Hematopoietic multipotent progenitor cell (in vitro differentiated cells): Measurements from ENCODE around the gene ARHGAP28. TPM values are rescaled to one million over a fixed set of nuclear protein-coding genes. Genes with fewer than 3 reads are reported as not detected.
"Not testable (repeated sequence)": the region's sequence is repeated elsewhere in the genome, so short reads cannot be mapped to it uniquely, and the experiment has no call there.

ENCODE experiments used
- DNase-seq, 3 donors: peaks; one replicate each; pipeline ENCODE4 v3.0.0-alpha.2; 2011 to 2015; ENCODE audit warnings: low read depth in 2 of 3, low spot score in 2 of 3
- total RNA-seq: library from RNA; depleted of rRNA; stranded (reverse); fragments of >200 nt; gene quantifications from one replicate; pipeline ENCODE4 v1.2.3, GENCODE V29; 2012

Gene ARHGAP28
- total RNA-seq, 1 donor, result under 0.01 TPM

DNA sequence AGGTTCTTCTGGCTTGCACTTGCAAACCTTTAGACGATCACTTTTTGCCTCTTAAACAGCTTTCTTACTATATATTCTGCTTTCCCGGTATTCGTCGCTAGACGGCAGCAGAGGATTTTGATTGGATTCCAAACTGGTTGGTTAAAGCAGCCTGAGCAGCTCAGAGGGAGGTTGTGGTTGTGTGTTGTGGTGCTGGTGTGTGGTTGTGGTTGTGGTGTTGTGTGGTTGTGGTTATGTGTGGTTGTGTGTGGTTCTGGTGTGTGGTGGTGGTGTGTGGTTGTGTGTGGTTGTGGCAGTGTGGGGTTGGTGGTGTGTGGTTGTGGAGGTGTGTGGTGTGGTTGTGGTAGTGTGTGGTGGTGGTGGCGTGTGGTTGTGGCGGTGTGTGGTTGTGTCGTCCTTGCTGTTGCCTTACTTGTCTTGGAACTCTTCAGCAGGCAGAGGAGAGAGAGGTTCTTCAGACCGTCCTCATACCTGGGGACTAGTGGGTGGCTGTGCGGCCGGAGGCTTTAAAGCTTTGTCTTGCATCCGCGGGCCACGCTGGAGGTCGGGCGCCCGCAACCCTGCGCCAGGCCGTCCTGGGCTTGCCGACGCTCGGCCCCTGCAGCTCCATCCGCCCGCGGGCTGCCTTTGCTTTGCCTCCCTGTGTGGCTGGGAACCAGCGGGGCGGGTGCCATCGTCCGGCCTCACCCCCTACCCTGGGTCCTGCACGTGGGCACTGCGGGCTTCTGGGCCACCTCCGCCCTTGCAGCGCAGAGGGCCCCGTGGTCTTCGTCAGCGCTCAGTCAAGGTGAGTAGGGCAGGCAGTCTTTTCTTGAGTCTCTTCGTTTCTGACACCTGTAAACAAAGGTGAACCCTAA lies 190.8 kb downstream of the ARHGAP28 start:
- DNase-seq, result peak in 2 of 3 donors; percentile 59 to 89

GRCh38 chr18:6921571-6921970 lies 192.1 kb downstream of the ARHGAP28 start:
- no peak for DNase-seq

DNA sequence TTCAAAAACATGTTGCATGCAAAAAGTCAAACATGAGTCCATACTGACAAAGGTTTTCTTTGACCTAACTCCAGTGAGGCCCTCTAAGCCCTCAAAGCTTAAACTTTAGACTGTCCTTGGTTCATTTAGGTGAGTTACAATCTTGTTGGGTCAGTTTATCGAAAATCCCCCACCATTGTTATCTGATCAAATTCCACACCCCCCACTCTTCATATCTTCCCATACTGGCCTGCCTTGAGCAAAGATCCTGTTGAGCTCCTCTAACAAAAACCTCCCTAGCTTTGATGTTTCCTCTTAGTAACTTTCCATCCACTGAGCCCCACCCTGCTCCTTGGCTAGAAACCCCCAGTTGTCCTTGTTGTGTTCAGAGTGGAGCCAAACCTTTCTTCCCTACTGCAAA lies 193.7 kb downstream of the ARHGAP28 start:
- DNase-seq, result no peak

DNA sequence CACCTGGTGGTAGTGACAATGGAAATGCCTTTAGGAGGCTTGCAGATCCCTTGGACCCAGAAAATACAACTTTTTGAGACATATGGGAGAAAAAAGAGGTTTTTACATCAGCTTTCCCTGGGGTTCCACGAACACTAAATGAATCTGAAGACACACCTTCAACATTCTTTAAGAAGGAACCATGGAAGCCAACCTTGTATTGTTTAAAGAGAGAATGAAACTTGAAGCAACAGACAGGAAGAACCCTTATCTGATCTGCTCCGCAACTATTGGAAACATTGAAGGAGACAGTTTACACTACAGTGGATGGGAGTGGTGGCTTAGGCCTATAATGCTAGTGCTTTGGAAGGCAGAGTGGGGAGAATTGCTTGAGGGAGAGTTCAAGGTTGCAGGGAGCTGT lies 197.6 kb downstream of the ARHGAP28 start:
- no peak for DNase-seq

DNA sequence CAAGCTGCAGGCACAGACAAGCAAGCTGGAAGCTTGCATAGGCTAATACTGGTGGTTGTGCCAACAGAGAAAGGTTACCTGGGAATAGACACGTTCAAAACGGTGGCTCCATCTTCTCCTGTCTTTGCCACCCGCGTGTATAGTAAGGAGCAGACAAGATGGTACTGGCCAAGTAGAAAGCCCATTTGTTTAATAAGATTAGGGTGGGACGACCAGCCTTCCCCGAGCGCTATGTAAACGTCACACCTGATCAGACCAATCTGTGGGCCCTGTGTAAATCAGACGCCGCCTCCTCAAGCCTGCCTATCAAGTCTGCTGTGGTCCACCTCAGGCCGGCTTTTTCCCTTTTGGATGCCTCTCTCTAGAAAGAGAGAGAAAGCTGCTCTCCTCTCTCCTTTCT lies 198.8 kb downstream of the ARHGAP28 start:
- DNase-seq, result no peak

DNA sequence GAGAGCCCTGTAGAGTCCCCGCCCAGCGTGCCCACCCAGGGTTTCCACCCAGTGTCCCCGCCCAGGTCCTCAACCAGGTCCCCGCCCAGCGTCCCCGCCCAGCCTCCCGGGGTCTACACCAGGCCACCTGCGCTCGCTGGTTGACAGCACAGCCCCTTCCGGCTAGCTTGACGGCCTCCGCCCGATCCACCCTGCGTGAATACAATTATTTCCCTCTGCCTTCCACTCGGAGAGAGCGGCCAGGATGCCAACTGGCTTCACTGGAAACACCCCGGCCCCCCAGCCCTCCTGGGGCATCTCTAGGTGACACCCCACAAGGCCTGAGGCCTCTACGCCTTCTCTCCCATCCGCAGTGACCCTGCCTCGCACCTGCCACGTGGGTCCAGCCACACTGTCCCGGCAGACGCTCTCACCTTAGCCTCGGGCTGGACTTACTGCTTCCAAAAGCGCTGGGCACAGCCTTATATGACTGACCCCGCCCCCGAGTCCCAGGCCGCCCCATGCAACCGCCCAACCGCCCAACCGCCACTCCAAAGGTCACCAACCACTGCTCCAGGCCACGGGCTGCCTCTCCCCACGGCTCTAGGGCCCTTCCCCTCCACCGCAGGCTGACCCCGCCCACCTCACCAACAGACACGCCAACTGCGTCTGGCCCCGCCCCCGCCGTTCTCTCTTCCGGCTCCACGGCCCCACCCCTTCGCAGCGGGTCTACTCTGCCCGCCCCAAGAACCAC lies 200.0 kb downstream of the ARHGAP28 start:
- no peak for DNase-seq

GRCh38 chr18:6934859-6935258 lies 205.3 kb downstream of the ARHGAP28 start:
- DNase-seq, result no peak

DNA sequence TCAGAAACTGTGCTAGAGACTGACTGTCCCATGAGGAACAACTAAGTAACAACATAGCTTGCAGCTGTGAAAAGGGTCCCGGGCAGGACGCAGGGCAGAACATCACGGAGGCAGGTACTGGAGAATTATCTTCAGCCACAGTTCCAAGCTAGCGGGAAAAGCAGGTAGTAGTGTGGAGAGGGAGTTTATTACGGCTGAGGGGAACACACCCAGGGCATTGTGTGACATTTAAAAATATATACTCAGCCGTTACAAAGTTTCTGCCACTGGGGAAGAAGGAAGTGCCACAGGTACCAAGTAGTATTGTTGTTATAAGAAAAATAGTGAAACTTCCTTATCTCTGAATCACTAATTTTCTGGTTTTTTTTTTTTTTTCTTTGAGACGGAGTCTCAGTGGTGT lies 208.5 kb downstream of the ARHGAP28 start:
- DNase-seq, result no peak

GRCh38 chr18:6938403-6938802 lies 208.9 kb downstream of the ARHGAP28 start:
- DNase-seq, result not testable (repeated sequence)

DNA sequence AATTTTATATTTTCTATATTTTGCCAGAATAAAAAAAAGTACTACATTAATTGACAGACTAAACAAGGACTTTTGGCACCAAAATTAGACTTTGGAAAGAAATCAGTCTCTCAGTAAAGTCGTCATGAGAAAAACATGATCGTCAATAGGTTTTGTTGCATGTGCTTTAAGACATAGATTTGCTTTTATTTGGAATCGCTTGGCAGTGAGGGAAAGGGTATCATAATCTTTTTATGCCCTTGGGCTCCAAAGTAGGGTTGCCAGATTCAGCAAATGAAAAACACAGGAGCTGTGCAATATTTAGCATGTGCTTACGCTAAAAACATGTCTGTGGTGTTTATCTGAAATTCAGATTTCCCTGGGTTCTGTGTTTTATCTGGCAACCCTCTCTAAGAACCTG lies 210.5 kb downstream of the ARHGAP28 start:
- DNase-seq, result no peak

DNA sequence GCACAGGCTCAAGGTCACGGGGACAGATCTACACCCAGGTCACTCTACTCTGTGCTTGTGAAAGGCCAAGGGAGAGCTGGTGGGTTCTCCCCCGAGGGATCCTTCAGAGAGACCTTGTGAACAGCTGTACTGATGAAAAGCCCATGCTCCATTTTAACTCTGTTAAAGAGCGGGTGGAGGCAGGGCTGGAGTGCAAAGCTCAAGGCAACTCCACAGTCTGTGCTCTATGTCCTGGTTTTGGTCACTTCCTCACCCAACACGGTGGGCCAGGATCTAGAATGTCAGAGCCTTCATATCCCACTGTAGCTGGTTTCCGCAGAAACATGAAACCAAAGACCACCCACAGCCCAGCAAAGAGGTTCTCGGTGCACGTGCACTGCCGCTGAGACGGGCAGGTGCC lies 210.9 kb downstream of the ARHGAP28 start:
- DNase-seq, result no peak

DNA sequence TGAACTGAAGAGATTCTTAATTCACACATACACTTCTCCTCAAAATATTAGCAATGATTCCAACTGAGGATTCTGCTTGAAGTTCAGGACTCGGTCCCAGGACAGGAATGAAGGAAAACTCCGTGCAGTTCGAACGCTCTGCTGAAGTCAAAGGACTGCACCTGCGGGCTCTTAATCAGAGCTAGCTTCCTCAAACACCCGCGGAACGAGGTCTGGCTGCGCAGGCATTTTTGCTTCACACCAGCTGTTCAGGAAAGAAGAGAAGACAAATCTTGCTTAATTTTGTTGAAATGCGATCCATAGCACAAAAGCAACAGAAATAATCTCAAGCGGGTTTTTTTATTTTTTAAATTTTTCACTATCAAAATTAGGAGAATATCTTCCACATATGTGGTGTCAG lies 212.5 kb downstream of the ARHGAP28 start:
- peak in 1 of 3 donors; percentile 34 for DNase-seq

- DNase-seq, result no peak
These were observed 213.2 kb downstream of the ARHGAP28 start for GRCh38 chr18:6942742-6943141.

DNA sequence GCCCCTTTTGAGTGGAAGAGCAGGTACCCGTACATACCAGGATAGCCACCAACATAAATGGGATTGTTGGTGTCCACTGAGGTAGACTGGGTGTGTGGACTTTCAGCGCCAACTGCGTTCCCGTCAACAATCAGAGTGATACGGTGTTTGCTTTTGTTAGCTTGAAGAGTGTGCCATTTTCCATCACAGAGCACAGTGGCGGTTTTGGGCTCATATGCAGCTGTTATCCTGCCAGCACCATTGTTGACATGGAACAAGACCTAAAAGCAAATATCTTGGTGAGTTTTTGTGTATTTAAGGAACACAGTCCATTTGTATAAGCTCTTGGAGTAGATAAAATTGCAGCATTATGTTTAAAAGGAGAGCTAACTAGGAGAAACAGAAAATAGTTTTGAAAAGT lies 213.6 kb downstream of the ARHGAP28 start:
- no peak for DNase-seq

- DNase-seq, result no peak
These were observed 218.0 kb downstream of the ARHGAP28 start for GRCh38 chr18:6947338-6948030.

DNA sequence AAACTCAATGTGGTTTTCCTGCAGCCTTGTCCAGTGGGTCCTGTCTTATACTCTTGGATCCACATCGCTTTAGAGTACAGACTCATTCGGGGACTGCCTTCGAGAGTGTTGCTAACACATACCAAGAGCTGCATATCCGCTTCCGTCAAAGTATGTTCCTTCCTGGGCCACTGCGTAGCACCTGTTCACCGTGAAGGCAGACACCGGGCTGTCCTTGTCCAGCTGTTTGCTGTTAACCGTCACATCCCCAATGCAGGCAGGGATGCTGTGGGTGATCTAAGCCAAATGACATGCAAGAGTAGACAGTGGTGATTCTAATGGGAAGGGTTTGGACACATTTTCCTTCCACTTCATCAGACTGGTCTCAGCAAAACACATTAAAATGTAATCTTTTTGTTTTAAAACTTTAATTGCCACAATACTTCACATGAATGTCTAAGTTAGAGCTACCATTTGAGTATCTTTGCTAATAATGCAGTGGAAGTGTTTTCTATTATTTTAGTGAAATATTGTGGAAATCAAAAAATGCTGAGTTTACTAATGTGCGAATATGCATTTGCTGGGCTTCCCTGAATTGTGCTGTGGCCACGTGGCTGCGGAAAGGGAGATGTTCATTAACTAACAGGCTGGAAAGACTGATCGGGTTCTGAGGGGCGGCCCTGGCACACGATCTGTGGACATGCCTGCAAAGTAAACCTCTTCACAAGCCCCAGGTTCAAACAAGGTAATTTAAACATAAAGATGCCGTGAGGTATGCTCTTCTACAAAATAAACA lies 219.0 kb downstream of the ARHGAP28 start:
- DNase-seq, result no peak

DNA sequence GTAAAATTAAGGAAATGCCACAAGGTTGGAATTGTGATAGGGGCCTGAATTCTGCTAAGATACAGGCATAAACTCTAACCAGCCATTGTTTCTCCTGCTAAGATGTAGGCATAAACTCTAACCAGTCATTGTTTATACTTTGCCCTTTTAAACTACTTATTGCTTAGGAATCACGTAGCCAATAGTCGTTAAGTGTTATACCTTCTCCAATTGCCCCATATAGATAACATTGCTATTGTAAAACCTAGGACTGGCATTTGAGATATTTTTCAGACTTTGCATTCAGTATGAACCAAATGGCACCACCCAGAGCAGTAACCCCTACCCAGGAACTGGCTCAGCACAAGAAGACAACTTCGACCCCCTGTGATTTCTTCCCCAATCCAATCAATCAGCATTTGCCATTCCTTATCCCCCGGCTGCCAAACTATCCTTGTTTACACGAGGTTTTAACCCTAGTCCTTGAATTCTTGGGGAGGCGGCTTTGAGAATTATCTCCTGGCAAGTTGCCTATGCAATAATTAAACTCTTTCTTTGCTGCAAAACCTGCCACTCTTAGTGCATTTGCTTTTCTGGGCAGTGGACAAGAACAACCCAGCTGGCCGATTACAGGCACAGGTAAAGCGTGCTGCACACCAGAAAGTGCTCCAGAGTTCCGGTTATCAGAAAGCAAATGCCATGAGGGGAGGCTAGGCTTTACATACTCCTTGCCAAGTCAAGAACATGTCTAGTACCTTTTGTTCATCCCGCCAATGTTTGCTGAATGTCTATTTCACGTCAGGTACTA lies 220.5 kb downstream of the ARHGAP28 start:
- no peak for DNase-seq

DNA sequence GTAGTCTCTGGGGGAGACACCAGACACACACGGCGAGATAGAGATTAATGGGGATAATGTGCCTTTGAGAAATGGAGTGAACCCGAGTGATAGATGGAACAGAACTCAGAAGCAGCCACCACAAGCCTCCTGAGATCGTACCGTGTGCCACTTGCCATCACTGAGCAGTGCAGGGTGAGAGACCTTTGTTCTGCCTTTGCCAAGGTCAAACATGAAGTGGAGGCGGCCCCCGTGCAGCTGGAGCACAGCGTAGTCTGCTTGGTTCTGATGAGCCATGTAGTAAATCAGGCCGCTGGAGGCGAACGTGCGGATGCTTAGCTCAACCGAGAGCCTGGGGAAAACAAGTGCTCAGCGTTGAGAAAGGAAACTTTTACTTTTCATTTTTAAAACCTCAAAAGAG lies 221.1 kb downstream of the ARHGAP28 start:
- no peak for DNase-seq

DNA sequence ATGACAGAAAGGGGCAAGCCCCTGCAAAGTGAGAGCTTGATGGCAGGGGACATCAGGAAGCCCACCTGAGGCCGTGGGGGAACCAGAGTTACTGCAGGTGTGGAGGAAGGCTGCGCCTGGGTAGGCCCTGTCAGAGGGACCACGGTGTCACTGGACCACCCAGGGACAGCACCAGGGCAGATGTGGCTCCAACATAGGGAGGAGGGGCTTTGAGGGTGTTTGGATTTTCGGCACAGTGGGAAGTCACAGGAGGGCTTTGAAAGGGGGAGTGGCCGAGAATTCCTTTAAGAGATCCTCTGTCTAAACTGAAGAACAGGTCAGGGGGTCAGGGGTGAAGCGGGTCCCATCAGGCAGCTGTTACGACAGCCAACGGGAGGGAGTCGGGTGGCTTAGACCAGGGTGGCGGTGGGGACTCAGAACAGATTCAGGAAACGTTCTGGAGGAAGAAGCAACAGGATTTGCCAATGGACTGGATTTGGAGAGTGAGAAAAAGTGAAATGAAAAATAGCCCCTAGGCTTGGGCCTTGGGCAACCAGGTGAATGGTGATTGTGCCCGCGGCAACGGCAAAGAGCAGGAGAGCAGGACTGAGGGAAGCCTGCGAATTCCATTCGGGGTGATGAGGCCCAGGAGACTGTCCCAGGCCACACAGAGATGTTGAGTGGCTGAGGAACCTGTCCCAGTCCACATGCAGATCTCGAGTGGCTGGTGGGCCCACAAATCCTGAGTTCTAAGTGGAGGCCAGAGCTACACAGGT lies 222.0 kb downstream of the ARHGAP28 start:
- no peak for DNase-seq
